Endothelial cell of umbilical vein (primary cell): Measurements from ENCODE around the gene SLC12A7.

ENCODE experiments used
- EZH2 ChIP-seq: IDR thresholded peaks from 2 replicates; pipeline ENCODE4 v1.6.1; 2012; ENCODE audit warnings: borderline replicate concordance, low read depth, mild to moderate bottlenecking, moderate library complexity, low read length, inconsistent platforms; ENCODE audit not compliant: severe bottlenecking
- POLR2A ChIP-seq: IDR thresholded peaks from 2 replicates; pipeline ENCODE4 v1.6.1; 2012; ENCODE audit warnings: low read depth, mild to moderate bottlenecking, control low read depth, low read length
- POLR2AphosphoS5 ChIP-seq: IDR thresholded peaks from 2 replicates; pipeline ENCODE4 v1.6.1; 2012; ENCODE audit warnings: low read depth, mild to moderate bottlenecking, control low read depth, low read length, moderate library complexity; ENCODE audit not compliant: insufficient read depth
- TF ChIP-seq, protein P1 (sequence below), 2 donors: IDR thresholded peaks; 1 replicate in 1 of 2; 2 replicates in 1 of 2; pipeline ENCODE4 v1.5.1; 2011; ENCODE audit warnings: low read length in 2 of 2, mild to moderate bottlenecking in 2 of 2, moderate library complexity in 2 of 2, control low read depth in 1 of 2, inconsistent platforms in 1 of 2, low read depth in 1 of 2; ENCODE audit not compliant: insufficient read depth in 1 of 2; ENCODE audit errors: extremely low read depth in 1 of 2

GRCh38 chr5:1083823-1084605 is 27.8 kb downstream of the SLC12A7 start:
- TF ChIP-seq, protein P1, sequence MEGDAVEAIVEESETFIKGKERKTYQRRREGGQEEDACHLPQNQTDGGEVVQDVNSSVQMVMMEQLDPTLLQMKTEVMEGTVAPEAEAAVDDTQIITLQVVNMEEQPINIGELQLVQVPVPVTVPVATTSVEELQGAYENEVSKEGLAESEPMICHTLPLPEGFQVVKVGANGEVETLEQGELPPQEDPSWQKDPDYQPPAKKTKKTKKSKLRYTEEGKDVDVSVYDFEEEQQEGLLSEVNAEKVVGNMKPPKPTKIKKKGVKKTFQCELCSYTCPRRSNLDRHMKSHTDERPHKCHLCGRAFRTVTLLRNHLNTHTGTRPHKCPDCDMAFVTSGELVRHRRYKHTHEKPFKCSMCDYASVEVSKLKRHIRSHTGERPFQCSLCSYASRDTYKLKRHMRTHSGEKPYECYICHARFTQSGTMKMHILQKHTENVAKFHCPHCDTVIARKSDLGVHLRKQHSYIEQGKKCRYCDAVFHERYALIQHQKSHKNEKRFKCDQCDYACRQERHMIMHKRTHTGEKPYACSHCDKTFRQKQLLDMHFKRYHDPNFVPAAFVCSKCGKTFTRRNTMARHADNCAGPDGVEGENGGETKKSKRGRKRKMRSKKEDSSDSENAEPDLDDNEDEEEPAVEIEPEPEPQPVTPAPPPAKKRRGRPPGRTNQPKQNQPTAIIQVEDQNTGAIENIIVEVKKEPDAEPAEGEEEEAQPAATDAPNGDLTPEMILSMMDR (IDR thresholded peaks at IDR 0.05; ENCODE audit: extremely low read depth in 1 of 2, insufficient read depth in 1 of 2, low read depth in 1 of 2, low read length in 2 of 2): no peak
- TF ChIP-seq POLR2AphosphoS5 (no peak), EZH2 (no peak), POLR2A (no peak)
